Subcutaneous abdominal adipose tissue (tissue), 5 donors: ENCODE data around the gene GBX1.

Experiments
- H3K27ac ChIP-seq: one replicate; pipeline ENCODE4 v1.7.0; 2013; ENCODE audit warnings: low read depth, mild to moderate bottlenecking, inconsistent platforms, low read length, moderate library complexity
- H3K27me3 ChIP-seq, 5 donors: one replicate each; pipeline ENCODE4 v1.7.0; 2013; ENCODE audit warnings: low read length in 5 of 5, inconsistent platforms in 1 of 5; ENCODE audit not compliant: control insufficient read depth in 5 of 5, insufficient read depth in 4 of 5
- H3K36me3 ChIP-seq, 5 donors: one replicate each; pipeline ENCODE4 v1.7.0; 2013; ENCODE audit warnings: low read length in 5 of 5; ENCODE audit not compliant: control insufficient read depth in 5 of 5, insufficient read depth in 5 of 5
- H3K4me1 ChIP-seq, 5 donors: one replicate each; pipeline ENCODE4 v1.7.0; 2013; ENCODE audit warnings: low read length in 5 of 5, mild to moderate bottlenecking in 3 of 5, moderate library complexity in 1 of 5; ENCODE audit not compliant: control insufficient read depth in 5 of 5, insufficient read depth in 5 of 5
- H3K4me3 ChIP-seq, 5 donors: one replicate each; pipeline ENCODE4 v1.7.0; 2013; ENCODE audit warnings: low read length in 5 of 5, low read depth in 1 of 5
- H3K9ac ChIP-seq, 5 donors: one replicate each; pipeline ENCODE4 v1.7.0; 2013; ENCODE audit warnings: low read length in 5 of 5, mild to moderate bottlenecking in 4 of 5, moderate library complexity in 3 of 5
- H3K9me3 ChIP-seq, 5 donors: one replicate each; pipeline ENCODE4 v1.7.0; 2013; ENCODE audit warnings: low read length in 5 of 5; ENCODE audit not compliant: control insufficient read depth in 5 of 5
- donor health status: healthy.
- donor health status: healthy.
- donor health status: healthy.
- donor health status: healthy.
- donor health status: healthy.

GBX1 gene

DNA sequence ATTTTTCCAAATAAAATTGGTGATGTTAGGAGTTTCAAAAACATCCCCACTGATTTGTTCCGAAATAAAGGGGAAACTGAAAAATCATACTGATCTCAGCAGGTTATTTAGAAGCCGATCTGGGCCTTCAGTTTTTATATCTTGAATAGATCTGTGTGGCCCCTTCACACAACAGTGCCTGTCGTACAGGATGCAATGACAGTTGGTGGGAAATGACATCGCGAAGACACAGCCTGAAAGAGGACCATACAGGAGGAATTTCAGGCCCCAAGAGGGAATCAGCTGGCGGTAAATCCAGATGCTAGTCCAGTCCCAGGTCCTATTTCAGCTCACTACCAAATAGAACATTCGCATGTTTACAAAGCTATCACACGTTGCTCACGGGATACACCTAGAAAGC lies 39.8 kb upstream of the GBX1 start:
- H3K27me3 ChIP-seq = peaks cover 19 to 27% (median 21%) of the 10 kb centered on the region in 5 donors
- H3K4me1 ChIP-seq = no peaks in the 10 kb centered on the region
- peaks cover 0 to 2% (median 0%) of the 10 kb centered on the region in 5 donors for H3K36me3 ChIP-seq
- no peak overlapping the region for H3K9ac ChIP-seq
- no peak overlapping the region for H3K27ac ChIP-seq
- H3K9me3 ChIP-seq = no peaks in the 10 kb centered on the region
- no peak overlapping the region for H3K4me3 ChIP-seq

DNA sequence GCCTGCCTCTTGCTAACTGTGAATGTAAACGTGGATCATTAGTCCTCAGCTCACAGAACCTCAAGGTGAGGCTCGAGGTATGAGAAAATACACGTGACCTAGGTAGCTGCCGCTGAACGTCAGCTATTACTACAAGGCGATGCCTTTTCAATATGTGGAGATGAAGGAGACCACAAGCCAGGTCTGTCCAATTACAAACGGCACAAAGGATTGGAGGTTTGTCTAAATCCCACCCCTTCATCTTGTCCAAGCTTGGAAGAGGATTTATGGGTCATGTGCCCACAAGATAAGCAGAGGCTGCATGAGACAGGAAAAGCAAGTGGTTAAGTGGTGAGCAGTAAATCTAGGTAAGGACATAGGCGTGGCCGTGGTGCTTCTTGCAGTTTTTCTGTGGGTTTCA lies 39.4 kb upstream of the GBX1 start:
- no peaks in the 10 kb centered on the region for H3K36me3 ChIP-seq
- peaks cover 19 to 27% (median 21%) of the 10 kb centered on the region in 5 donors for H3K27me3 ChIP-seq
- H3K4me3 ChIP-seq = no peak overlapping the region
- H3K9ac ChIP-seq = no peak overlapping the region
- no peaks in the 10 kb centered on the region for H3K4me1 ChIP-seq
- no peak overlapping the region for H3K27ac ChIP-seq
- no peaks in the 10 kb centered on the region for H3K9me3 ChIP-seq

DNA sequence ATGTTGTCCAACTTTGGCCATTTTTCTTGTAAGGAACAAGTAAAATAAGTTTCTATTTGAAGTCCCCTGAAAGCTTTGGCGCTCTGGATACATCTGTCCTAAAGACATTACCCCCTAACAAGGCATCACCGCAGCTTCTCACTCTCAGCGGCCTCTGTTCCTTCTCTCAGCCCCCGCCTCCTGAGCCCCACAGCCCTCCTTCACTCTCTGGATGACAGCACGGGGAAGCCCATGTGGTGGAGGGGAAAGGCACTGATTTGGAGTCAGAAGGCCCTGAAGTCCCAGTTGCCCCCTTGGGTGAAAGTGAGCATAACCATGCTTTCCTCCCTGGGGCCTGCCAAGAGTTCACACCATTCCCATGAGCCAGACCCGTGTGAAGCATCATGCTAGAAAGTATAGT lies 38.2 kb upstream of the GBX1 start:
- no peaks in the 10 kb centered on the region for H3K9me3 ChIP-seq
- H3K36me3 ChIP-seq = no peaks in the 10 kb centered on the region

DNA sequence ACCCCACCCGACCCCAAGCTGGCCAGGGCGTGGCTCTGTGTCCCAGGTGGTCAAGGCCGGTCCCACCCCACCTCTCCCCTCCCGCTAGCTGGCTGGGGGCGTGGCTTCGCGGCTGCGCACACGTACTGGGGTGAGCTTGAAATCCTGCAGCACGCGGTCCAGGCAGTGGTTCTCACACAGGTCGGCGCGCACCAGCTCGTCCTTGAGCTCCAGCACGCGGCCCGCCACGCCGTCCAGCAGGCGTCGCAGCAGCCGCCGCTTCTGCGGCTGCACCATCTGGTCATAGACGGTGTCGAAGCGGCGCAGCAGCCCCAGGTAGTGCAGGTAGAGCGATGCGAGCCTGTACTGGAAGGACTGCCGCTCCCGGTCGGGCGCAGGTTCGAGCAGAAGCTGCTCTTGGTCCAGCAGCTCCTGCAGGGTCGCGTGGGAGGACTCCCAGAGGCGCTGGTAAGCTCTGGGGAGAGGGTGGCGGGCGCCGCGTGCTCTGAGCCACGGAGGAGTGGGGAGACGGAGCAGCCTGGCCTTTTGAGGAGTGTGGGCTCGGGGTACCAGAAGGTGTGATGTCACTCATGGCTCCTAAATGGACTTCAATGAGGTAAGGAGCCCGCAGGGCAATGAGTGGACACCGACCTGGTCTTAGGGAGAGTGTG lies 37.0 kb upstream of the GBX1 start:
- H3K27me3 ChIP-seq = peaks cover 19 to 27% (median 21%) of the 10 kb centered on the region in 5 donors
- H3K9me3 ChIP-seq = no peaks in the 10 kb centered on the region
- no peak overlapping the region for H3K9ac ChIP-seq
- no peak overlapping the region for H3K4me3 ChIP-seq
- H3K4me1 ChIP-seq = peaks cover 0 to 8% (median 6%) of the 10 kb centered on the region in 5 donors
- no peak overlapping the region for H3K27ac ChIP-seq
- no peaks in the 10 kb centered on the region for H3K36me3 ChIP-seq

More for the DNA sequence above, 38.2 kb upstream of the GBX1 start:
- Histone ChIP-seq H3K27me3 (peaks cover 19 to 27% (median 21%) of the 10 kb centered on the region in 5 donors), H3K27ac (no peak overlapping the region), H3K4me1 (no peaks in the 10 kb centered on the region), H3K4me3 (no peak overlapping the region), H3K9ac (no peak overlapping the region)

DNA sequence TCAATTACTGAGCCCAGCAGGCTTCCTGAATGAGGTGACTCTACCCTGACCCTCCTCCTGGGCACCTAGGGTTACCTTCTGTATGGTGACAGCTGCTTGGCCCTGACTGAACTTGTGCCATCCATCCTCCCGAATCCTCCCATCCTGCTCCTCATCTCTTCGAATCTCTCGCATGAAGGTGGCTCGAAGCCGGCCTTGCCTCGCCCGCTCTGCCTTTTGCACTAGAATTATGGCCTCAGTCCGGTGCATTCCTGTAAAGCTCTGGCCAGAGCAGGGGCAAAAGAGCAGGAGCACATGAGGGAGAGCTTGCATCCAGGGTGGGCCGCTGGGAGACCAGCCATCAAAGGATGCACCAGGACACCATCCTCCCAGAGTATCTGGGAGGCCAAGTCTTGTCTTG lies 35.3 kb upstream of the GBX1 start:
- Histone ChIP-seq H3K9me3 (no peaks in the 10 kb centered on the region), H3K27me3 (peaks cover 19 to 27% (median 21%) of the 10 kb centered on the region in 5 donors), H3K27ac (no peak overlapping the region), H3K4me1 (peaks cover 0 to 14% (median 8%) of the 10 kb centered on the region in 5 donors), H3K4me3 (no peak overlapping the region), H3K9ac (no peak overlapping the region), H3K36me3 (no peaks in the 10 kb centered on the region)

DNA sequence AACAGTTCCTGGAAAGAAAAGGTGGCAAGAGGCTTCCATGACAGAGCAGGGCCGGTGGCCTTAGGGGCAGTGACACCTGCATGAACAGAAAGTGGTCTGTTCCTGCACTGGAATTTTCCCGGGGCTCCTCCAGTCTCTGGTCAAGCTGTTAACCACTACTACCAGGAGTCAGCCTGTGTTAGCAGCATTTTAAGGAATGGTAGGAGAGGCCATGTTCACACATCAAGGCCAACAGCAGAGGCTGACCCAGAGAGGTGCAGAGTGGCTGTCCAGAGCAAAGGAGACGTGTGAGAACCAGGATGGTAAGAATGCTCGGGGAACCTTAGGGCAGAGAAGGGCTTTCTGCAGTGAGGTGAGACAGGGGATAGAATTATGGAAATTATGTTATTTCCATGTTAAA lies 34.3 kb upstream of the GBX1 start:
- no peak overlapping the region for H3K9ac ChIP-seq
- H3K36me3 ChIP-seq = no peaks in the 10 kb centered on the region
- no peak overlapping the region for H3K27ac ChIP-seq
- H3K4me3 ChIP-seq = no peak overlapping the region
- peaks cover 16 to 23% (median 18%) of the 10 kb centered on the region in 5 donors for H3K27me3 ChIP-seq
- H3K9me3 ChIP-seq = no peaks in the 10 kb centered on the region
- H3K4me1 ChIP-seq = peaks cover 0 to 14% (median 8%) of the 10 kb centered on the region in 5 donors

DNA sequence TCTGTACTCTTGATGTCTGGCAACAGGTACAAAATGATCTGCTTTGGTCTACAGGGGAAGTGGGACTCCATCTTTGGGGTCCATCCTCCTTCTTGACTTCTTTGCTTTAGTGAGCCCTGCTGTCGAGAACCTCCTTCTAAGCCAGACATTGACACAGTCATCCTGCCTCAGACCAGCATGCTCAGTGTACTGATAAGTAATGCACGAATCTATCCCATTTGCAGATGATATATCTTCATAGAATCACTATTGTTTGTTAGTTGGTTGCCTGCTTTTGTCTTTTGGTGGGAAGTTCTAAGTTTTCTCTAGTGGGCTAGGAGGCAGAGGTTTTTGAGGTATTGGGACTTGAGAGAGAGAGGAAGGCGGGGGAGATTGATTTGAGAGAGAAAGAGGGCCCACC lies 33.9 kb upstream of the GBX1 start:
- H3K27me3 ChIP-seq = peaks cover 16 to 23% (median 18%) of the 10 kb centered on the region in 5 donors
- H3K27ac ChIP-seq = no peak overlapping the region
- H3K4me1 ChIP-seq = peaks cover 0 to 14% (median 8%) of the 10 kb centered on the region in 5 donors
- no peak overlapping the region for H3K9ac ChIP-seq
- no peaks in the 10 kb centered on the region for H3K36me3 ChIP-seq
- no peaks in the 10 kb centered on the region for H3K9me3 ChIP-seq
- no peak overlapping the region for H3K4me3 ChIP-seq

DNA sequence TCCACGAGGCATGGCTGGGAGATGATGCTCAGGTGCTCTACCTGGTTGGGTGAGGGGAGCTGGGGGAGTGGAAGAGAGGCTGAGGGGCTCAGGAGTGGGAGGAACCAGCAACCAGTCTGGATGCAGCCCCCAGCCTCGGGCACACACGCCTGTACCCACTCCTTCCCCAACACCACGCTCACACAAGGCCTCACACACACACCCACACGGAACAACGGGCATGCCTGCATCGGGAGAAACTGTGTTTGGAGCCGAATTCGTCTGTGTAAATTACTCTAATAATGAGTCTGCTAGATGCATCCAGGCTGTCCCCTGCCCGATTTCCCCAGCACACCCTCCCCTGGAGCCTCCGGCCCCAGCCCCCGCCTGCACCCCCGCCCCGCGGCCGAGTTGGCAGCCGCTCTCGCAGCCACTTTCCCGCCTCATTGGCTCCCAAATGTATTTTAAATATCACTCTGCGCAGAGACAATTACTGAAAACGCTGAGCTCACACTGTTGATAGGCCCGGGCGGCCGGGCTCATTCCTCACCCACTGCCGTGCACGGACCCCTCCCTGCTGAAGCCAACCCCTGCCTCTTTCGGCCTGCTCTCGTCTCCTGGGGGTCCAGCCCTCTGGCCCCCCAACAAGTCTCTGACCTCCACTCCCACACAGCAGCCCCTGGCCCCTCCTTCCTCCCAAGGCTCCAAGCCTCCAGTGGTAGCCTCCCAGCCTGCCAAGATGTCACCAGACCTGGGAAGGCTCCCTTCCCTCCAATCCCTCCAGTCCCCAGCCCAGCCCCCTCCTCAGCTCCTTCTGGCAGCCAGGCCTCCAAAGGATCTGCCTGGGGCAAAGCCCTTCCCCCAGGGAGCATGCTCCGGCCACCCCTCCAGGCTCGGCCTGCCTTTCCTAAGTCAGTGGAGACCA lies 31.7 kb upstream of the GBX1 start:
- H3K9ac ChIP-seq = peak overlapping the region in 1 of 5 donors; percentile 16
- peak overlapping the region in 1 of 5 donors; percentile 27 for H3K4me3 ChIP-seq
- no peaks in the 10 kb centered on the region for H3K36me3 ChIP-seq
- H3K27ac ChIP-seq = no peak overlapping the region
- H3K27me3 ChIP-seq = peaks cover 4 to 11% (median 8%) of the 10 kb centered on the region in 5 donors
- H3K9me3 ChIP-seq = no peaks in the 10 kb centered on the region
- H3K4me1 ChIP-seq = peaks cover 0 to 24% (median 14%) of the 10 kb centered on the region in 5 donors

DNA sequence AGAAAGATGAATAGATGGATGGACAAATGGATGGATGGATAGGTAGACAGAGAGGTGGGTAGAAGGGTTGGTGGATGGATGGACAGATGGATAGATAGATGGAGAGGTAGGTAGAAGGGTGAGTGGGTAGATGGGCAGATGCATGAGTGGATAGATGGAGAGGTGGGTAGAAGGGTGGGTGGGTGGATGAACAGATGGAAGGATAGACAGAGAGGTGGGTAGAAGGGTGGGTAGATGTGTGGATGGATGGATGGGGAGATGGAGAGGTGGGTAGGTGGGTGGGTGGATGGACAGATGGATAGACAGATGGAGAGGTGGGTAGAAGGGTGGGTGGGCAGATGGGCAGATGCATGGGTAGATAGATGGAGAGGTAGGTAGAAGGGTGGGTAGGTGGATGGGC lies 30.4 kb upstream of the GBX1 start:
- H3K9ac ChIP-seq = no peak overlapping the region
- peaks cover 0 to 25% (median 14%) of the 10 kb centered on the region in 5 donors for H3K4me1 ChIP-seq
- no peaks in the 10 kb centered on the region for H3K9me3 ChIP-seq
- no peaks in the 10 kb centered on the region for H3K36me3 ChIP-seq
- H3K27me3 ChIP-seq = peaks cover 0 to 9% (median 6%) of the 10 kb centered on the region in 5 donors
- H3K27ac ChIP-seq = no peak overlapping the region
- H3K4me3 ChIP-seq = no peak overlapping the region
